PC-9 (cell line): ENCODE results near the gene OR6N1. TPM values are rescaled to one million over a fixed set of nuclear protein-coding genes. Genes with fewer than 3 reads are reported as not detected.

Source experiments
- Bru-seq: library from RNA; stranded (reverse); fragments of 400-500 nt; gene quantifications from one replicate; lab custom pipeline; 2021; lab: Mats Ljungman, UMichigan
- BruChase-seq, 2 experiments: library from RNA; stranded (reverse); fragments of 400-500 nt; gene quantifications; one replicate each; lab custom pipeline; 2021; lab: Mats Ljungman, UMichigan
- BruUV-seq: library from RNA; stranded (reverse); fragments of 400-500 nt; replicated peaks from 2 replicates; lab custom pipeline; 2021; lab: Mats Ljungman, UMichigan
- CTCF ChIA-PET: fragments of 300-600 bp; sonication (Branson Sonifier 250); formaldehyde crosslinking; loops from one replicate; lab custom pipeline; 2022; ENCODE audit warnings: antibody characterized with exemption; lab: Charles Lee
- POLR2A ChIA-PET: fragments of 300-600 bp; sonication (Branson Sonifier 250); formaldehyde crosslinking; loops from one replicate; lab custom pipeline; 2022; ENCODE audit warnings: antibody characterized with exemption; ENCODE audit not compliant: unreplicated experiment; lab: Charles Lee
- DNase-seq, 2 experiments: peaks; one replicate each; pipeline versions ENCODE4 v3.0.0 to v3.0.0-alpha.2; 2015 to 2022; ENCODE audit warnings: mixed read lengths in 1 of 2
- H2AFZ ChIP-seq: fragments of 200-600 bp; sonication (generic); 2 replicates; pipeline ENCODE4 v1.8.1; 2017; ENCODE audit warnings: antibody characterized with exemption
- H3F3A ChIP-seq: fragments of 200-600 bp; sonication (generic); 2 replicates; pipeline ENCODE4 v1.8.1; 2017; ENCODE audit warnings: antibody characterized with exemption, mild to moderate bottlenecking, low read depth; ENCODE audit not compliant: insufficient read depth
- H3K27ac ChIP-seq: fragments of 200-600 bp; sonication (generic); 2 replicates; pipeline ENCODE4 v1.6.1; 2016; ENCODE audit warnings: mixed run types
- H3K27me3 ChIP-seq: fragments of 200-600 bp; sonication (generic); 2 replicates; pipeline ENCODE4 v1.6.1; 2016; ENCODE audit warnings: low read depth, mixed run types; ENCODE audit not compliant: insufficient read depth
- H3K36me3 ChIP-seq: fragments of 200-600 bp; sonication (generic); 2 replicates; pipeline ENCODE4 v1.6.1; 2016; ENCODE audit warnings: low read depth, mixed run types
- H3K4me1 ChIP-seq: fragments of 200-600 bp; sonication (generic); replicated peaks from 2 replicates; pipeline ENCODE4 v1.6.1; 2016; ENCODE audit warnings: mixed run types; ENCODE audit not compliant: insufficient read depth
- H3K4me2 ChIP-seq: fragments of 200-600 bp; sonication (generic); 2 replicates; pipeline ENCODE4 v1.6.1; 2017; ENCODE audit warnings: mixed run types
- H3K4me3 ChIP-seq: fragments of 200-600 bp; sonication (generic); 2 replicates; pipeline ENCODE4 v1.6.1; 2016; ENCODE audit warnings: mixed run types
- H3K79me2 ChIP-seq: fragments of 200-600 bp; sonication (generic); 2 replicates; pipeline ENCODE4 v1.6.1; 2017; ENCODE audit warnings: low read depth, mixed run types
- H3K9me2 ChIP-seq: fragments of 200-600 bp; sonication (generic); 2 replicates; pipeline ENCODE4 v1.8.1; 2017; ENCODE audit warnings: mild to moderate bottlenecking; ENCODE audit not compliant: insufficient read depth
- H3K9me3 ChIP-seq: fragments of 200-600 bp; sonication (generic); 2 replicates; pipeline ENCODE4 v1.8.1; 2016; ENCODE audit warnings: low read depth; ENCODE audit not compliant: insufficient read depth
- H4K20me1 ChIP-seq: fragments of 200-600 bp; sonication (generic); 2 replicates; pipeline ENCODE4 v1.8.1; 2017; ENCODE audit not compliant: insufficient read depth
- CTCF ChIP-seq: fragments of 200-600 bp; sonication (generic); conservative IDR thresholded peaks from 2 replicates; pipeline ENCODE4 v1.6.1; 2017; ENCODE audit warnings: mixed run types, antibody characterized with exemption, mild to moderate bottlenecking, moderate library complexity
- EZH2 ChIP-seq: fragments of 200-600 bp; sonication (generic); IDR thresholded peaks from 2 replicates; pipeline ENCODE4 v1.8.0; 2017; ENCODE audit warnings: antibody characterized with exemption, low read depth
- intact Hi-C: fragments of 100-400 bp; cut with micrococcal nuclease; formaldehyde crosslinking; loops from one replicate; pipeline ENCODE4 v1.10.0; 2022; ENCODE audit not compliant: unreplicated experiment
- long read RNA-seq: library from polyadenylated mRNA; stranded (forward); transcript quantifications from one replicate; pipeline ENCODE4 v2.0.0, GENCODE V29; 2022
- total RNA-seq: library from RNA; stranded (reverse); gene quantifications from 2 replicates; pipeline ENCODE4 v1.2.3, GENCODE V29; 2021

OR6N1 gene
- not detected in 2 replicates for total RNA-seq
- Bru-seq, nascent RNA: not detected
- BruChase-seq, experiment 1, labeled RNA remaining after a 2-hour chase: not detected
- BruChase-seq, experiment 2, labeled RNA remaining after a 6-hour chase: not detected
- long read RNA-seq: 0 reads

- intact Hi-C loops: no loop called here
- Histone ChIP-seq H3K36me3 (no peaks in the 10 kb centered on the region), H3K27ac (no peak within 1 kb of the TSS), H3K79me2 (no peaks in the 10 kb centered on the region), H4K20me1 (no peaks in the 10 kb centered on the region), H3K9me3 (no peaks in the 10 kb centered on the region), H3K27me3 (peaks cover 7% of the 10 kb centered on the region; the same call in 1 of the 2 replicates), H3K4me2 (no peak within 1 kb of the TSS), H3K9me2 (no peaks in the 10 kb centered on the region; the same call in 1 of the 2 replicates), H2AFZ (no peak within 1 kb of the TSS), H3K4me1 (no peaks in the 10 kb centered on the region), H3F3A (no peaks in the 10 kb centered on the region), H3K4me3 (no peak within 1 kb of the TSS)
- CTCF ChIA-PET: no interaction called here
- POLR2A ChIA-PET: no interaction called here
- BruUV-seq: no TSS peak
- DNase-seq: no peak
- TF ChIP-seq EZH2: no peak
- TF ChIP-seq CTCF: no peak
These were observed at the start of gene OR6N1 for GRCh38 chr1:158771950-158772866. Gene OR6N1 (minus strand): TSS chr1:158772195. CDS start chr1:158766682, 5,513 bp downstream.

- Histone ChIP-seq H3K79me2 (no peaks in the 10 kb centered on the region), H3K9me3 (no peaks in the 10 kb centered on the region), H4K20me1 (no peaks in the 10 kb centered on the region), H2AFZ (no peak overlapping the region), H3K4me2 (no peak overlapping the region), H3K36me3 (no peaks in the 10 kb centered on the region), H3K4me3 (no peak overlapping the region), H3K4me1 (no peaks in the 10 kb centered on the region), H3K27ac (no peak overlapping the region), H3F3A (no peaks in the 10 kb centered on the region), H3K9me2 (no peaks in the 10 kb centered on the region), H3K27me3 (no peaks in the 10 kb centered on the region)
- no peak for DNase-seq
- POLR2A ChIA-PET: no interaction called here
- BruUV-seq: no TSS peak
- intact Hi-C loops: no loop called here
- CTCF ChIA-PET: no interaction called here
- TF ChIP-seq CTCF (no peak), EZH2 (no peak)
These were observed 49.7 kb upstream of the OR6N1 start for GRCh38 chr1:158821723-158822122.

GRCh38 chr1:158819461-158820443 is 47.8 kb upstream of the OR6N1 start:
- intact Hi-C loops: no loop called here
- H3K79me2 ChIP-seq: no peaks in the 10 kb centered on the region
- no peaks in the 10 kb centered on the region for H3K36me3 ChIP-seq
- no peaks in the 10 kb centered on the region for H3K27me3 ChIP-seq
- no peak overlapping the region for H3K4me2 ChIP-seq
- H2AFZ ChIP-seq: no peak overlapping the region
- H3K9me2 ChIP-seq: no peaks in the 10 kb centered on the region
- H3K27ac ChIP-seq: no peak overlapping the region
- H3K4me3 ChIP-seq: no peak overlapping the region
- no peaks in the 10 kb centered on the region for H3K4me1 ChIP-seq
- no peaks in the 10 kb centered on the region for H3K9me3 ChIP-seq
- DNase-seq: no peak
- CTCF ChIA-PET: no interaction called here
- no TSS peak for BruUV-seq
- no peaks in the 10 kb centered on the region for H3F3A ChIP-seq
- POLR2A ChIA-PET: interaction anchor here (0.5 kb wide), 1 partner anchor 190 kb away, joined by 5 read pairs; the partner anchor contains the start of gene IFI16
- TF ChIP-seq CTCF (no peak), EZH2 (no peak)
- no peaks in the 10 kb centered on the region for H4K20me1 ChIP-seq
